BLaER1 (cell line): ENCODE measurements around the gene DOC2A.

Experiments
- H3K27ac ChIP-seq: shearing (Covaris generic); formaldehyde crosslinking; 2 replicates; pipeline ENCODE4 v1.8.1; 2022
- H3K27me3 ChIP-seq: shearing (Covaris generic); formaldehyde crosslinking; 2 replicates; pipeline ENCODE4 v1.8.1; 2022
- H3K36me3 ChIP-seq: shearing (Covaris generic); formaldehyde crosslinking; 2 replicates; pipeline ENCODE4 v1.8.1; 2022
- H3K4me1 ChIP-seq: shearing (Covaris generic); formaldehyde crosslinking; 2 replicates; pipeline ENCODE4 v1.8.1; 2022
- H3K4me2 ChIP-seq: shearing (Covaris generic); formaldehyde crosslinking; 2 replicates; pipeline ENCODE4 v1.8.1; 2022
- H3K4me3 ChIP-seq: shearing (Covaris generic); formaldehyde crosslinking; 2 replicates; pipeline ENCODE4 v1.8.1; 2022
- H3K9ac ChIP-seq: shearing (Covaris generic); formaldehyde crosslinking; 2 replicates; pipeline ENCODE4 v1.8.1; 2022
- H3K9me3 ChIP-seq: shearing (Covaris generic); formaldehyde crosslinking; 2 replicates; pipeline ENCODE4 v1.8.1; 2022
- H4K20me1 ChIP-seq: shearing (Covaris generic); formaldehyde crosslinking; 2 replicates; pipeline ENCODE4 v1.8.1; 2022
- Cebpa-rat ChIP-seq: shearing (Covaris generic); IDR thresholded peaks from 2 replicates; pipeline ENCODE4 v1.8.1; 2022

Gene DOC2A

GRCh38 chr16:30006659-30007377 is 4.0 kb downstream of the DOC2A start:
- no peak for TF ChIP-seq Cebpa-rat
- peaks cover 84% of the 10 kb centered on the region for H3K4me1 ChIP-seq
- H3K9ac ChIP-seq: 0 out of 2 replicates have a peak overlapping the region, but pooled peaks have one; percentile 49
- H3K36me3 ChIP-seq: peaks cover 36% of the 10 kb centered on the region
- H4K20me1 ChIP-seq: peaks cover 6% of the 10 kb centered on the region; the same call in 1 of the 2 replicates
- H3K27me3 ChIP-seq: no peaks in the 10 kb centered on the region
- no peak overlapping the region for H3K4me3 ChIP-seq
- H3K4me2 ChIP-seq: peak overlapping the region; percentile 97
- H3K9me3 ChIP-seq: no peaks in the 10 kb centered on the region
- peak overlapping the region; percentile 91 for H3K27ac ChIP-seq

GRCh38 chr16:30006095-30006473 is 4.7 kb downstream of the DOC2A start:
- H4K20me1 ChIP-seq: peaks cover 6% of the 10 kb centered on the region; the same call in 1 of the 2 replicates
- H3K4me1 ChIP-seq: peaks cover 87% of the 10 kb centered on the region
- H3K9me3 ChIP-seq: no peaks in the 10 kb centered on the region
- no peaks in the 10 kb centered on the region for H3K27me3 ChIP-seq
- H3K27ac ChIP-seq: peak overlapping the region; percentile 91
- H3K36me3 ChIP-seq: peaks cover 36% of the 10 kb centered on the region
- H3K4me2 ChIP-seq: peak overlapping the region; percentile 97
- H3K4me3 ChIP-seq: 0 out of 2 replicates have a peak overlapping the region, but pooled peaks have one; percentile 46
- no peak for TF ChIP-seq Cebpa-rat
- peak overlapping the region; percentile 26; the same call in 1 of the 2 replicates for H3K9ac ChIP-seq

DNA sequence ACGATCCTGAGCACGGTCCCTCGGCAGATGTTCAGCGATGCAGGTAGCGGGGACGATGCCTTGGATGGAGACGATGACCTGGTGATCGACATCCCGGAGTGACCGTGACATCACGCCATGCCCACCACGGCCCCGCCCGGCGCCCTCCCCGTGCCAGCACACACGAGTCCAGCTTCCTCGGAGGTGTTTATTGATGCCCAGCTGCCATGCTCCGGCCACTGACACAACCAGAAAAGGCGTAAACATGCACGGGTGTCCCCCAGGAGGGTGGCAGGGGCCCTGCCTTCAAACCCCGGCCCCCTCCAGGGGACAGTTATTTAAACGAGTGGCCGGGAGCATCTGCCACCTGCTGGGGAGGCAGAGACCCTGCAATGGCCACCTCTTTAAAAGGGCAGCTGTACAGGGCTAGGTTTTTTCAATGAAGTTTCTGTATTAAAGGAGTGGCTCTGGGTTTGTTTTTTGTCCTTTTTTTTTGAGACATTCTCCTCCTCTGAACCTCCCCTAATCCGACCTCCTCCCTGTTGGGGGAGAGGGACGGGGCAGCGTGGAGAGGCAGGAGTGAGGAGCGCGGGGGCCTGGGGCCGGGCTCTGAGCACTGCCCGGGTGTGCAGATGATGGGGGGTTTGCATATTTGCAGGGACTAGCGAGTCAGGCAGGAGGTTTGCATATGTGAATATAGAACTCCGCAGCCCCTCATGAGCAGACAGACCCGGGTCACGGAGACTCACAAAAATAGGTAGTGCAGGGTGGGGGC is 5.3 kb downstream of the DOC2A start:
- H3K9me3 ChIP-seq: no peaks in the 10 kb centered on the region
- peaks cover 90% of the 10 kb centered on the region for H3K4me1 ChIP-seq
- peak overlapping the region; percentile 46 for H3K4me3 ChIP-seq
- peak overlapping the region; percentile 91 for H3K27ac ChIP-seq
- TF ChIP-seq Cebpa-rat: no peak
- H3K4me2 ChIP-seq: peak overlapping the region; percentile 97
- H3K36me3 ChIP-seq: peaks cover 36% of the 10 kb centered on the region
- H3K27me3 ChIP-seq: no peaks in the 10 kb centered on the region
- peak overlapping the region; percentile 26; the same call in 1 of the 2 replicates for H3K9ac ChIP-seq
- peaks cover 10% of the 10 kb centered on the region; the same call in 1 of the 2 replicates for H4K20me1 ChIP-seq

GRCh38 chr16:30004811-30005242 is 6.0 kb downstream of the DOC2A start:
- H3K27me3 ChIP-seq: no peaks in the 10 kb centered on the region
- peak overlapping the region; percentile 91 for H3K27ac ChIP-seq
- H3K4me3 ChIP-seq: peak overlapping the region; percentile 54
- H3K4me2 ChIP-seq: peak overlapping the region; percentile 97
- no peak for TF ChIP-seq Cebpa-rat
- peaks cover 36% of the 10 kb centered on the region for H3K36me3 ChIP-seq
- H3K9ac ChIP-seq: peak overlapping the region; percentile 65
- H3K9me3 ChIP-seq: no peaks in the 10 kb centered on the region
- peaks cover 90% of the 10 kb centered on the region for H3K4me1 ChIP-seq
- peaks cover 14% of the 10 kb centered on the region; the same call in 1 of the 2 replicates for H4K20me1 ChIP-seq

DNA sequence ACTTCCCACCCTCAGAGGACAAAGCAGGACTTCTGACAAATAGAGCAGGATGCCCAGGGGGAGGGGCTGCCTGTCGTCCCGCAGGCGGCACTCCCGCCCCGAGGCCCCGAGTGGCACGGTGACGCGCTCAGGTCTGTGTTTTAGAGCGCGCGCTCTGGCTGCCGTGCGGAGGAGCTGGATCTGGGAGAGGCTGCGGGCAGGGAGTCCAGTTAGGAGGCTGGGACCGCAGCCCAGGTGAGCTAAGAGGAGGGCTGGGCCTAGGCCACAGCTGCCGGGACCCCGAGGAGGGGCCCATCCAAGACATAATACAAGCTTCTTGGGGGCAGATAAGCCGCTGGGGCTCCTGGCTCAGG is 6.4 kb downstream of the DOC2A start:
- no peak for TF ChIP-seq Cebpa-rat
- Histone ChIP-seq H3K4me3 (peak overlapping the region; percentile 54), H3K9me3 (no peaks in the 10 kb centered on the region), H3K9ac (peak overlapping the region; percentile 65; the same call in 1 of the 2 replicates), H3K27ac (peak overlapping the region; percentile 91), H3K4me2 (peak overlapping the region; percentile 97), H3K27me3 (no peaks in the 10 kb centered on the region), H3K36me3 (peaks cover 36% of the 10 kb centered on the region), H3K4me1 (peaks cover 90% of the 10 kb centered on the region), H4K20me1 (peaks cover 19% of the 10 kb centered on the region; the same call in 1 of the 2 replicates)

- Histone ChIP-seq H3K36me3 (peaks cover 36% of the 10 kb centered on the region), H3K4me1 (peaks cover 91% of the 10 kb centered on the region), H3K9ac (peak overlapping the region; percentile 65; the same call in 1 of the 2 replicates), H3K4me2 (peak overlapping the region; percentile 97), H3K27me3 (no peaks in the 10 kb centered on the region), H3K27ac (peak overlapping the region; percentile 91), H3K4me3 (peak overlapping the region; percentile 54), H3K9me3 (no peaks in the 10 kb centered on the region), H4K20me1 (peaks cover 23% of the 10 kb centered on the region; the same call in 1 of the 2 replicates)
- TF ChIP-seq Cebpa-rat: no peak
These were observed 7.0 kb downstream of the DOC2A start for GRCh38 chr16:30003670-30004423.

DNA sequence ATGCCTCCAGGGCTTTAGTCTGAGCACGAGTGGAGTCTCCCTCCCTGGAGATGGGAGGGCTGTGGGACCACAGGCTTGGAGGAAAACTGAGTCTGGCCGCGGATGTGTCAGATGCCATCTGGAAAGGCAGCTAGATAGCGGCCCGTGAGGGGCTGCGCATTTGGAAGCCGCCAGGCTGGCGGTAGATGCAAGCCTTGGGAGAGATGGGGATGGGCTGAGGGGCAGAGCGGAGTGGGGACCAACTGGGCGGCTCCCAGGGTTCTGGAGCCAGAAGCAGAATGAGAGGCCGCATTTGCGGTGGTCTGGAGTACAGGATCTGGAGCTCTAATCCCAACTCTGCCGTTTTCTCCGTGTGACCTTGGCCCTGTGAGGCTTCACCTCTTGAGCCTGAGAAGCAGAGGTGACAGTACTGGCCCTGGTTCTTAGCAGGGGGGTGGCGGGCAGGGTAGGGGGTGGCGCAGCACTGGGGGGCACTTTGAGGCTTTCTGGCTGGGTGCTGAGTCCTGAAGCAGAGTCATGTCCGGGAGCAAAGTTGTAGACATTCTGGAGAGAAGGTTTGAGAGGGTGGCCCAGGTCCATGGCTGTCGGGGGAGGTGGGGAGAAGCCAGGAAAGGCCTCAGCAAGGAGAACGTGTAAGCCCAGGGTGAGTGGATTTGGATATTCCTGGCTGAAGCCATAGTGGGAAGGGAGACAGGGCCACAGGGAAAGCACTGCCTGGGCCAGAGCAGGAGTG is 8.0 kb downstream of the DOC2A start:
- Histone ChIP-seq H3K27me3 (no peaks in the 10 kb centered on the region), H3K36me3 (peaks cover 36% of the 10 kb centered on the region), H3K4me3 (no peak overlapping the region), H3K9me3 (no peaks in the 10 kb centered on the region), H3K27ac (peak overlapping the region; percentile 91), H3K9ac (peak overlapping the region; percentile 65; the same call in 1 of the 2 replicates), H3K4me2 (peak overlapping the region; percentile 97), H3K4me1 (peaks cover 98% of the 10 kb centered on the region), H4K20me1 (peaks cover 23% of the 10 kb centered on the region; the same call in 1 of the 2 replicates)
- no peak for TF ChIP-seq Cebpa-rat

GRCh38 chr16:30000735-30001631 is 9.8 kb downstream of the DOC2A start:
- Histone ChIP-seq H3K4me3 (peak overlapping the region; percentile 40), H4K20me1 (peaks cover 23% of the 10 kb centered on the region; the same call in 1 of the 2 replicates), H3K36me3 (peaks cover 21% of the 10 kb centered on the region), H3K9me3 (no peaks in the 10 kb centered on the region), H3K4me1 (peaks cover 93% of the 10 kb centered on the region), H3K4me2 (peak overlapping the region; percentile 97), H3K9ac (peak overlapping the region; percentile 42; the same call in 1 of the 2 replicates), H3K27me3 (no peaks in the 10 kb centered on the region), H3K27ac (peak overlapping the region; percentile 91)
- no peak for TF ChIP-seq Cebpa-rat
